ENCODE results near the gene GAGE13.
"Not testable (repeated sequence)": the region's sequence is repeated elsewhere in the genome, so short reads cannot be mapped to it uniquely, and the experiment has no call there.

Gene GAGE13

GRCh38 chrX:49331282-49331681, at the start of gene GAGE13:
GAGE13 (plus strand) TSS chrX:49331582; CDS start chrX:49332738, 1,156 bp downstream.
- not testable (repeated sequence) for DNase-seq

GRCh38 chrX:49282647-49283011, 48.8 kb upstream of the GAGE13 start:
- no peak for DNase-seq

- no peak for DNase-seq
Measured at GRCh38 chrX:49284212-49284611, 47.2 kb upstream of the GAGE13 start.

- no peak for DNase-seq
Measured at GRCh38 chrX:49286136-49286535, 45.2 kb upstream of the GAGE13 start.

- no peak for DNase-seq
Measured at GRCh38 chrX:49286581-49286980, 44.8 kb upstream of the GAGE13 start.

GRCh38 chrX:49287665-49288064, 43.7 kb upstream of the GAGE13 start:
- no peak for DNase-seq

- DNase-seq, result no peak
Measured at GRCh38 chrX:49290215-49290614, 41.2 kb upstream of the GAGE13 start.

GRCh38 chrX:49291615-49292337, 39.6 kb upstream of the GAGE13 start:
- DNase-seq, result no peak

GRCh38 chrX:49292400-49293362, 38.7 kb upstream of the GAGE13 start:
- DNase-seq, result no peak

- not testable (repeated sequence) for DNase-seq
Measured at GRCh38 chrX:49299293-49299692, 32.1 kb upstream of the GAGE13 start.

GRCh38 chrX:49300703-49301102, 30.7 kb upstream of the GAGE13 start:
- no peak for DNase-seq

- DNase-seq, result no peak
Measured at GRCh38 chrX:49303346-49303745, 28.0 kb upstream of the GAGE13 start, which contains the start of gene GAGE10. GAGE10 (plus strand) TSS chrX:49303646; CDS start chrX:49304860, 1,214 bp downstream.

- not testable (repeated sequence) for DNase-seq
Measured at GRCh38 chrX:49307775-49308174, 23.6 kb upstream of the GAGE13 start.

GRCh38 chrX:49308604-49309269, 22.6 kb upstream of the GAGE13 start:
- DNase-seq, result no peak

- DNase-seq, result no peak
Measured at GRCh38 chrX:49309401-49309981, 21.9 kb upstream of the GAGE13 start.

- no peak for DNase-seq
Measured at GRCh38 chrX:49310371-49310770, 21.0 kb upstream of the GAGE13 start.

- DNase-seq, result no peak
Measured at GRCh38 chrX:49312176-49312575, 19.2 kb upstream of the GAGE13 start.

GRCh38 chrX:49316085-49316484, 15.3 kb upstream of the GAGE13 start:
- DNase-seq, result no peak

- not testable (repeated sequence) for DNase-seq
Measured at GRCh38 chrX:49321737-49322136, 9.6 kb upstream of the GAGE13 start, which contains the start of gene GAGE12J. GAGE12J (plus strand) TSS chrX:49322037; CDS start chrX:49323194, 1,157 bp downstream.

- DNase-seq, result not testable (repeated sequence)
Measured at GRCh38 chrX:49322266-49322665, 9.1 kb upstream of the GAGE13 start.

GRCh38 chrX:49323735-49324134, 7.6 kb upstream of the GAGE13 start:
- not testable (repeated sequence) for DNase-seq

- DNase-seq, result not testable (repeated sequence)
Measured at GRCh38 chrX:49330421-49330820, 961 bp upstream of the GAGE13 start.

- DNase-seq, result not testable (repeated sequence)
Measured at GRCh38 chrX:49331841-49332240, 459 bp downstream of the GAGE13 start.

Data from NCI-H1092 (cell line).